ENCODE data around the gene AGAP3.

Gene AGAP3

GRCh38 chr7:151061213-151062110 lies 24.8 kb upstream of the AGAP3 start:
- H3K27me3 ChIP-seq (ENCODE audit: insufficient read depth, low read length, poor library complexity), result no peaks in the 10 kb centered on the region
- H3K4me1 ChIP-seq (ENCODE audit: insufficient read depth, low read length), result peaks cover 50% of the 10 kb centered on the region
- no peak overlapping the region for H2AFZ ChIP-seq (ENCODE audit: low read depth, low read length)
- no peaks in the 10 kb centered on the region for H3K9me3 ChIP-seq (ENCODE audit: insufficient read depth, low read length, severe bottlenecking)
- DNase-seq (no peak), ATAC-seq (ENCODE audit: insufficient read depth, low read depth) (no peak)
- H3K9ac ChIP-seq (ENCODE audit: low read depth, low read length), result peak overlapping the region; percentile 68; the same call in 1 of the 2 replicates
- H3K79me2 ChIP-seq (ENCODE audit: insufficient read depth, low read length), result peaks cover 39% of the 10 kb centered on the region
- TF ChIP-seq CTCF (IDR thresholded peaks at IDR 0.05; ENCODE audit: borderline replicate concordance, extremely low read depth, low read length, poor library complexity, severe bottlenecking), result no peak
- TF ChIP-seq EZH2 (IDR thresholded peaks at IDR 0.05; ENCODE audit: borderline replicate concordance, low read depth, low read length, severe bottlenecking), result no peak
- 0 out of 2 replicates have a peak overlapping the region, but pooled peaks have one; percentile 18 for H3K27ac ChIP-seq (ENCODE audit: low read length)
- H3K36me3 ChIP-seq (ENCODE audit: insufficient read depth, low read length), result peaks cover 46% of the 10 kb centered on the region
- H4K20me1 ChIP-seq (ENCODE audit: insufficient read depth, low read length), result peaks cover 37% of the 10 kb centered on the region
- H3K4me3 ChIP-seq (ENCODE audit: low read depth in 1 of 2, low read length in 2 of 2), result peak overlapping the region in 1 of 2 experiments; percentile 85; a peak in 1 of 4 replicates
- peak overlapping the region; percentile 96 for H3K4me2 ChIP-seq (ENCODE audit: insufficient read depth, low read length)

GRCh38 chr7:151062111-151062398 lies 24.2 kb upstream of the AGAP3 start:
- no peak for TF ChIP-seq CTCF (IDR thresholded peaks at IDR 0.05; ENCODE audit: borderline replicate concordance, extremely low read depth, low read length, poor library complexity, severe bottlenecking)
- no peak for TF ChIP-seq EZH2 (IDR thresholded peaks at IDR 0.05; ENCODE audit: borderline replicate concordance, low read depth, low read length, severe bottlenecking)
- Histone ChIP-seq H3K9ac (ENCODE audit: low read depth, low read length) (no peak overlapping the region; the same call in 1 of the 2 replicates), H2AFZ (ENCODE audit: low read depth, low read length) (no peak overlapping the region)

GRCh38 chr7:151062399-151063211 lies 23.7 kb upstream of the AGAP3 start:
- peaks cover 40% of the 10 kb centered on the region for H3K4me1 ChIP-seq (ENCODE audit: insufficient read depth, low read length)
- no peaks in the 10 kb centered on the region for H3K9me3 ChIP-seq (ENCODE audit: insufficient read depth, low read length, severe bottlenecking)
- TF ChIP-seq EZH2 (IDR thresholded peaks at IDR 0.05; ENCODE audit: borderline replicate concordance, low read depth, low read length, severe bottlenecking), result no peak
- no peak for TF ChIP-seq CTCF (IDR thresholded peaks at IDR 0.05; ENCODE audit: borderline replicate concordance, extremely low read depth, low read length, poor library complexity, severe bottlenecking)
- H2AFZ ChIP-seq (ENCODE audit: low read depth, low read length), result no peak overlapping the region
- DNase-seq (no peak), ATAC-seq (ENCODE audit: insufficient read depth, low read depth) (no peak)
- H3K4me2 ChIP-seq (ENCODE audit: insufficient read depth, low read length), result no peak overlapping the region
- no peaks in the 10 kb centered on the region for H3K27me3 ChIP-seq (ENCODE audit: insufficient read depth, low read length, poor library complexity)
- H3K79me2 ChIP-seq (ENCODE audit: insufficient read depth, low read length), result peaks cover 30% of the 10 kb centered on the region
- H3K36me3 ChIP-seq (ENCODE audit: insufficient read depth, low read length), result peaks cover 57% of the 10 kb centered on the region
- H3K27ac ChIP-seq (ENCODE audit: low read length), result no peak overlapping the region
- H3K4me3 ChIP-seq (ENCODE audit: low read depth in 1 of 2, low read length in 2 of 2), result no peak overlapping the region
- peaks cover 37% of the 10 kb centered on the region for H4K20me1 ChIP-seq (ENCODE audit: insufficient read depth, low read length)
- H3K9ac ChIP-seq (ENCODE audit: low read depth, low read length), result no peak overlapping the region

More at GRCh38 chr7:151062111-151062398, 24.2 kb upstream of the AGAP3 start:
- peaks cover 44% of the 10 kb centered on the region for H3K4me1 ChIP-seq (ENCODE audit: insufficient read depth, low read length)
- ATAC-seq (ENCODE audit: insufficient read depth, low read depth) (no peak), DNase-seq (no peak)
- H4K20me1 ChIP-seq (ENCODE audit: insufficient read depth, low read length), result peaks cover 37% of the 10 kb centered on the region
- H3K79me2 ChIP-seq (ENCODE audit: insufficient read depth, low read length), result peaks cover 35% of the 10 kb centered on the region
- 0 out of 2 replicates have a peak overlapping the region, but pooled peaks have one; percentile 96 for H3K4me2 ChIP-seq (ENCODE audit: insufficient read depth, low read length)
- no peak overlapping the region for H3K4me3 ChIP-seq (ENCODE audit: low read depth in 1 of 2, low read length in 2 of 2)
- no peak overlapping the region for H3K27ac ChIP-seq (ENCODE audit: low read length)
- no peaks in the 10 kb centered on the region for H3K27me3 ChIP-seq (ENCODE audit: insufficient read depth, low read length, poor library complexity)
- no peaks in the 10 kb centered on the region for H3K9me3 ChIP-seq (ENCODE audit: insufficient read depth, low read length, severe bottlenecking)
- H3K36me3 ChIP-seq (ENCODE audit: insufficient read depth, low read length), result peaks cover 52% of the 10 kb centered on the region

Measured in DND-41 (cell line).